ENCODE results near the gene ABLIM1. TPM values are rescaled to one million over a fixed set of nuclear protein-coding genes. Genes with fewer than 3 reads are reported as not detected.

ABLIM1 gene
- total and polyA plus RNA-seq, 2 experiments from 2014 or later: 21.9 to 45.1 TPM

DNA sequence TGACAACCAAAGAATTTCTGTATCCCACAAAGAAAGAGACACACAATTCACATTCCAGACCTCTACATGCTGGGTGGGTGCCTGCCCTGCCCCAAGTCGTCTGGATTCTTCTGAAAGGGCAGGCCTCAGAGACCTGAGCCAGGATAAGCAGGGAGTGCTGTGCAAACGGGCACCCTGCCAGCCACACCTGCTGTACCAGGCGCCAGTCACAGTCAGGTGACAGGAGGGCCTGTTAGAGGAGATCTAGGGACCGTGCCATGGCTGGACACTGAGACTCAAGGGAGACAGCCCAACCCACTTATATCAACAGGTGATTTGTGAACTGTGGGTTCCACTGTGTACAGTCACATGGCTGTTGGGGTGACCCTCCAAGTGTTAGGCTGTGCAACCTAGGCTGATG, 150.6 kb downstream of the ABLIM1 start (continued):
- TF ChIP-seq, protein P1, sequence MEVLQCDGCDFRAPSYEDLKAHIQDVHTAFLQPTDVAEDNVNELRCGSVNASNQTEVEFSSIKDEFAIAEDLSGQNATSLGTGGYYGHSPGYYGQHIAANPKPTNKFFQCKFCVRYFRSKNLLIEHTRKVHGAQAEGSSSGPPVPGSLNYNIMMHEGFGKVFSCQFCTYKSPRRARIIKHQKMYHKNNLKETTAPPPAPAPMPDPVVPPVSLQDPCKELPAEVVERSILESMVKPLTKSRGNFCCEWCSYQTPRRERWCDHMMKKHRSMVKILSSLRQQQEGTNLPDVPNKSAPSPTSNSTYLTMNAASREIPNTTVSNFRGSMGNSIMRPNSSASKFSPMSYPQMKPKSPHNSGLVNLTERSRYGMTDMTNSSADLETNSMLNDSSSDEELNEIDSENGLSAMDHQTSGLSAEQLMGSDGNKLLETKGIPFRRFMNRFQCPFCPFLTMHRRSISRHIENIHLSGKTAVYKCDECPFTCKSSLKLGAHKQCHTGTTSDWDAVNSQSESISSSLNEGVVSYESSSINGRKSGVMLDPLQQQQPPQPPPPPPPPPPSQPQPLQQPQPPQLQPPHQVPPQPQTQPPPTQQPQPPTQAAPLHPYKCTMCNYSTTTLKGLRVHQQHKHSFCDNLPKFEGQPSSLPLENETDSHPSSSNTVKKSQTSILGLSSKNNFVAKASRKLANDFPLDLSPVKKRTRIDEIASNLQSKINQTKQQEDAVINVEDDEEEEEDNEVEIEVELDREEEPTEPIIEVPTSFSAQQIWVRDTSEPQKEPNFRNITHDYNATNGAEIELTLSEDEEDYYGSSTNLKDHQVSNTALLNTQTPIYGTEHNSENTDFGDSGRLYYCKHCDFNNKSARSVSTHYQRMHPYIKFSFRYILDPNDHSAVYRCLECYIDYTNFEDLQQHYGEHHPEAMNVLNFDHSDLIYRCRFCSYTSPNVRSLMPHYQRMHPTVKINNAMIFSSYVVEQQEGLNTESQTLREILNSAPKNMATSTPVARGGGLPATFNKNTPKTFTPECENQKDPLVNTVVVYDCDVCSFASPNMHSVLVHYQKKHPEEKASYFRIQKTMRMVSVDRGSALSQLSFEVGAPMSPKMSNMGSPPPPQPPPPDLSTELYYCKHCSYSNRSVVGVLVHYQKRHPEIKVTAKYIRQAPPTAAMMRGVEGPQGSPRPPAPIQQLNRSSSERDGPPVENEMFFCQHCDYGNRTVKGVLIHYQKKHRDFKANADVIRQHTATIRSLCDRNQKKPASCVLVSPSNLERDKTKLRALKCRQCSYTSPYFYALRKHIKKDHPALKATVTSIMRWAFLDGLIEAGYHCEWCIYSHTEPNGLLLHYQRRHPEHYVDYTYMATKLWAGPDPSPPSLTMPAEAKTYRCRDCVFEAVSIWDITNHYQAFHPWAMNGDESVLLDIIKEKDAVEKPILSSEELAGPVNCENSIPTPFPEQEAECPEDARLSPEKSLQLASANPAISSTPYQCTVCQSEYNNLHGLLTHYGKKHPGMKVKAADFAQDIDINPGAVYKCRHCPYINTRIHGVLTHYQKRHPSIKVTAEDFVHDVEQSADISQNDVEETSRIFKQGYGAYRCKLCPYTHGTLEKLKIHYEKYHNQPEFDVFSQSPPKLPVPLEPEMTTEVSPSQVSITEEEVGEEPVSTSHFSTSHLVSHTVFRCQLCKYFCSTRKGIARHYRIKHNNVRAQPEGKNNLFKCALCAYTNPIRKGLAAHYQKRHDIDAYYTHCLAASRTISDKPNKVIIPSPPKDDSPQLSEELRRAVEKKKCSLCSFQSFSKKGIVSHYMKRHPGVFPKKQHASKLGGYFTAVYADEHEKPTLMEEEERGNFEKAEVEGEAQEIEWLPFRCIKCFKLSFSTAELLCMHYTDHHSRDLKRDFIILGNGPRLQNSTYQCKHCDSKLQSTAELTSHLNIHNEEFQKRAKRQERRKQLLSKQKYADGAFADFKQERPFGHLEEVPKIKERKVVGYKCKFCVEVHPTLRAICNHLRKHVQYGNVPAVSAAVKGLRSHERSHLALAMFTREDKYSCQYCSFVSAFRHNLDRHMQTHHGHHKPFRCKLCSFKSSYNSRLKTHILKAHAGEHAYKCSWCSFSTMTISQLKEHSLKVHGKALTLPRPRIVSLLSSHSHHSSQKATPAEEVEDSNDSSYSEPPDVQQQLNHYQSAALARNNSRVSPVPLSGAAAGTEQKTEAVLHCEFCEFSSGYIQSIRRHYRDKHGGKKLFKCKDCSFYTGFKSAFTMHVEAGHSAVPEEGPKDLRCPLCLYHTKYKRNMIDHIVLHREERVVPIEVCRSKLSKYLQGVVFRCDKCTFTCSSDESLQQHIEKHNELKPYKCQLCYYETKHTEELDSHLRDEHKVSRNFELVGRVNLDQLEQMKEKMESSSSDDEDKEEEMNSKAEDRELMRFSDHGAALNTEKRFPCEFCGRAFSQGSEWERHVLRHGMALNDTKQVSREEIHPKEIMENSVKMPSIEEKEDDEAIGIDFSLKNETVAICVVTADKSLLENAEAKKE (CRISPR knock-in tag; IDR thresholded peaks at IDR 0.05): no peak
- TF ChIP-seq, protein P2, sequence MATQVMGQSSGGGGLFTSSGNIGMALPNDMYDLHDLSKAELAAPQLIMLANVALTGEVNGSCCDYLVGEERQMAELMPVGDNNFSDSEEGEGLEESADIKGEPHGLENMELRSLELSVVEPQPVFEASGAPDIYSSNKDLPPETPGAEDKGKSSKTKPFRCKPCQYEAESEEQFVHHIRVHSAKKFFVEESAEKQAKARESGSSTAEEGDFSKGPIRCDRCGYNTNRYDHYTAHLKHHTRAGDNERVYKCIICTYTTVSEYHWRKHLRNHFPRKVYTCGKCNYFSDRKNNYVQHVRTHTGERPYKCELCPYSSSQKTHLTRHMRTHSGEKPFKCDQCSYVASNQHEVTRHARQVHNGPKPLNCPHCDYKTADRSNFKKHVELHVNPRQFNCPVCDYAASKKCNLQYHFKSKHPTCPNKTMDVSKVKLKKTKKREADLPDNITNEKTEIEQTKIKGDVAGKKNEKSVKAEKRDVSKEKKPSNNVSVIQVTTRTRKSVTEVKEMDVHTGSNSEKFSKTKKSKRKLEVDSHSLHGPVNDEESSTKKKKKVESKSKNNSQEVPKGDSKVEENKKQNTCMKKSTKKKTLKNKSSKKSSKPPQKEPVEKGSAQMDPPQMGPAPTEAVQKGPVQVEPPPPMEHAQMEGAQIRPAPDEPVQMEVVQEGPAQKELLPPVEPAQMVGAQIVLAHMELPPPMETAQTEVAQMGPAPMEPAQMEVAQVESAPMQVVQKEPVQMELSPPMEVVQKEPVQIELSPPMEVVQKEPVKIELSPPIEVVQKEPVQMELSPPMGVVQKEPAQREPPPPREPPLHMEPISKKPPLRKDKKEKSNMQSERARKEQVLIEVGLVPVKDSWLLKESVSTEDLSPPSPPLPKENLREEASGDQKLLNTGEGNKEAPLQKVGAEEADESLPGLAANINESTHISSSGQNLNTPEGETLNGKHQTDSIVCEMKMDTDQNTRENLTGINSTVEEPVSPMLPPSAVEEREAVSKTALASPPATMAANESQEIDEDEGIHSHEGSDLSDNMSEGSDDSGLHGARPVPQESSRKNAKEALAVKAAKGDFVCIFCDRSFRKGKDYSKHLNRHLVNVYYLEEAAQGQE (IDR thresholded peaks at IDR 0.05; ENCODE audit: unreplicated experiment): no peak
- TF ChIP-seq JUNB (IDR thresholded peaks at IDR 0.05; ENCODE audit: unreplicated experiment): no peak
- no peak for TF ChIP-seq CREB1 (CRISPR knock-in tag; IDR thresholded peaks at IDR 0.05; ENCODE audit: low read depth)
- no peak for TF ChIP-seq EZH2 (IDR thresholded peaks at IDR 0.05; ENCODE audit: low read depth, unreplicated experiment)

DNA sequence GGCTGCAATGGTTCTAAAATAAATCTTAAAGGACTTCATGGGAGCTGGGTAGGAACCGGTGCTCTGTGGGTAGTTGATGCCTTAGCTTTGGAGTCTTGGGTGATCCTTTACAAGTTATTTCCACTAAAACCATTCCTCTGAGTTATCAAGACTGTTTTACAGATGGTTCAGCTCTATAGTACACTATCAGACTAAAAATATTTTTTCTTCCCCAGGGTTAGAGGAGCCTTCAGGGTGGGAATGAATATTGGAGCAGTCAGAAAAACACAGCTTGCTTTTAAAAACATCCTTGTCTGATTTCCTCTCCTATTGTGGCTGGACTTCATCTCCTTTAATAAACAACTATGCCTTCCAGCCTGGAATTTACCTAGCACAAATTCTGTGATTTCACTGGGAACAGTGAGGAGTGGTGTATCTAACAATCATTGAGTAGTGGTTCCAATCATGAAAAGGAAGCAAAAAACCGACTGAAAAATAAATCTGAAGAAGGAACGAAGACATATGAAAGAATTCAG, 151.1 kb downstream of the ABLIM1 start:
- H3K4me3 ChIP-seq: no peak overlapping the region
- no peaks in the 10 kb centered on the region for H3K27me3 ChIP-seq (ENCODE audit: insufficient read depth)
- ATAC-seq (no peak), DNase-seq (ENCODE audit: low spot score) (no peak)
- H3K27me3 Mint-ChIP-seq (ENCODE audit: insufficient read depth, low read depth, poor library complexity): peaks cover 2% of the 10 kb centered on the region
- H3K27ac ChIP-seq (ENCODE audit: low read depth): no peak overlapping the region
- no peak overlapping the region for H3K4me3 Mint-ChIP-seq
- H3K36me3 Mint-ChIP-seq (ENCODE audit: low read depth): no peaks in the 10 kb centered on the region
- H3K9me3 Mint-ChIP-seq: no peaks in the 10 kb centered on the region
- peaks cover 11% of the 10 kb centered on the region for H3K4me1 ChIP-seq (ENCODE audit: insufficient read depth)
- H3K9me2 ChIP-seq (ENCODE audit: insufficient read depth): peaks cover 8% of the 10 kb centered on the region; the same call in 1 of the 2 replicates
- no peak overlapping the region for H2AFZ ChIP-seq
- H3K27ac Mint-ChIP-seq: no peak overlapping the region
- TF ChIP-seq ZNF114 (CRISPR knock-in tag; IDR thresholded peaks at IDR 0.05) (no peak), STAT1 (IDR thresholded peaks at IDR 0.05; ENCODE audit: unreplicated experiment) (no peak), ZNF331 (CRISPR knock-in tag; IDR thresholded peaks at IDR 0.05; ENCODE audit: low read depth) (no peak)
- no peaks in the 10 kb centered on the region for H4K20me1 ChIP-seq (replicated peaks; ENCODE audit: insufficient read depth)
- peaks cover 24% of the 10 kb centered on the region for H3K4me1 Mint-ChIP-seq
- H3K79me2 ChIP-seq (replicated peaks; ENCODE audit: insufficient read depth): peaks cover 12% of the 10 kb centered on the region
- no peaks in the 10 kb centered on the region for H3F3A ChIP-seq (replicated peaks; ENCODE audit: low read depth)
- no peaks in the 10 kb centered on the region for H3K36me3 ChIP-seq (ENCODE audit: insufficient read depth)
- H3K4me2 ChIP-seq: no peak overlapping the region
